Measurements from ENCODE around the gene NRCAM.

Gene NRCAM

DNA sequence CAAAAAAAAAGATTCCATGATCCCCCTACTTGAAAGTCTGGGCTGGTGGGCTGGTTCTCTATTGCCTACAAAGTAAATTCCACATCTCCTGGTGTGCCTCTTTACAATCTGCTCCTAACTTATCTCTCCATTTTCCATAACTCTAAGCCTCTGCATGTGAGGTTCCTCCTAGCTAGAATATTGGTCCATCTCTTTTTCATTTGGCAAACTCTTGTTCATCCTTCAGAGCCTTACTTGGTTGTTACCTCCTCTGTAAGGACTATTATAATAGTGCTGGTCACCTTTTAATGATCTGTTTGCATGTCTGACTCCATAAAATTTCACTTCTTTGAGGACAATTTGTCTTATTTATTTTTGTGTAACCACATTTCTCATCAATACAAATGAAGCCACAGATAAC, 1.6 kb upstream of the NRCAM start:
- peaks cover 97% of the 10 kb centered on the region for H3K27me3 ChIP-seq
- H3K4me1 ChIP-seq (ENCODE audit: control insufficient read depth in 1 of 2, insufficient read depth in 1 of 2, low read depth in 1 of 2, low read length in 1 of 2): peaks cover 4 to 16% of the 10 kb centered on the region in 2 experiments
- no peak overlapping the region for H3K27ac ChIP-seq
- no peaks in the 10 kb centered on the region for H3K36me3 ChIP-seq
- H3K9me3 ChIP-seq: no peaks in the 10 kb centered on the region
- no peak overlapping the region for H3K4me3 ChIP-seq (ENCODE audit: low read depth in 1 of 2, low read length in 1 of 2)
- TF ChIP-seq, protein P1, sequence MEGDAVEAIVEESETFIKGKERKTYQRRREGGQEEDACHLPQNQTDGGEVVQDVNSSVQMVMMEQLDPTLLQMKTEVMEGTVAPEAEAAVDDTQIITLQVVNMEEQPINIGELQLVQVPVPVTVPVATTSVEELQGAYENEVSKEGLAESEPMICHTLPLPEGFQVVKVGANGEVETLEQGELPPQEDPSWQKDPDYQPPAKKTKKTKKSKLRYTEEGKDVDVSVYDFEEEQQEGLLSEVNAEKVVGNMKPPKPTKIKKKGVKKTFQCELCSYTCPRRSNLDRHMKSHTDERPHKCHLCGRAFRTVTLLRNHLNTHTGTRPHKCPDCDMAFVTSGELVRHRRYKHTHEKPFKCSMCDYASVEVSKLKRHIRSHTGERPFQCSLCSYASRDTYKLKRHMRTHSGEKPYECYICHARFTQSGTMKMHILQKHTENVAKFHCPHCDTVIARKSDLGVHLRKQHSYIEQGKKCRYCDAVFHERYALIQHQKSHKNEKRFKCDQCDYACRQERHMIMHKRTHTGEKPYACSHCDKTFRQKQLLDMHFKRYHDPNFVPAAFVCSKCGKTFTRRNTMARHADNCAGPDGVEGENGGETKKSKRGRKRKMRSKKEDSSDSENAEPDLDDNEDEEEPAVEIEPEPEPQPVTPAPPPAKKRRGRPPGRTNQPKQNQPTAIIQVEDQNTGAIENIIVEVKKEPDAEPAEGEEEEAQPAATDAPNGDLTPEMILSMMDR (IDR thresholded peaks at IDR 0.05): no peak

DNA sequence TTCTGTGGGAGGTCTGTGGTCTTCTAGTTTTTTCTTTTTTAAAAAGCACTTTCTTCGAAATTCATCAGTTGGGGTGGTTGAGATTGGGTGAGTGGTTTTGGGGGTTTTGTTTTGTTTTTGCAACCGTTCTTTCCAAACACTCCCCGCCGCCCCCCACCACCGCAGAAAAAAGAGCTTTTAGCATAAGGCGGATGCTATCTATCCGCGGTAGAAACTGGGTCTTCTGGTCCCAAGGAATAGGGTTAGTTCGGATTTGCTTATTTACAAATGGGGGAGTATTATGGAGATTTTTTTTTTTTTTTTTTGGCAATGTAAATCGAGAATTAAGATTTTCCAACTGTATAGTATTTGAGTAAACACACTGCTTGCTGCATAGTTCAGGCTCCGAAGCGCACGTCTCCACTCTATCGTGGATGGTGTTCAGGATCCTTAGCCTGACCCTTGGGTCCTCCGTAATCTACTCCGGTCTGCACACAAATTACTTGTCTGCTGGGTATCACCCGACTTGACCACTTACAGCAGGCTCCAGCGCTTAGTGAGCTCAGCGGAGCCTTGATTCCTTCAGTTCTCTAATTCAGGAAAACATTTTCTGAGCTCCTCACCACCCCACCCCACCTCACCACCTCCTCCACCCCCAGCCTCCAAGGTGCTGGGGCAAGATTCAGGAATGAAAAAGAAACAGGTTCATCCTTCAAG, 757 bp upstream of the NRCAM start:
- no peak overlapping the region for H3K4me3 ChIP-seq (ENCODE audit: low read depth in 1 of 2, low read length in 1 of 2)
- H3K27ac ChIP-seq: no peak overlapping the region
- H3K27me3 ChIP-seq: peaks cover 100% of the 10 kb centered on the region
- H3K4me1 ChIP-seq (ENCODE audit: control insufficient read depth in 1 of 2, insufficient read depth in 1 of 2, low read depth in 1 of 2, low read length in 1 of 2): peaks cover 4 to 16% of the 10 kb centered on the region in 2 experiments
- H3K9me3 ChIP-seq: no peaks in the 10 kb centered on the region
- TF ChIP-seq, protein P1 (IDR thresholded peaks at IDR 0.05): no peak
- H3K36me3 ChIP-seq: no peaks in the 10 kb centered on the region

DNA sequence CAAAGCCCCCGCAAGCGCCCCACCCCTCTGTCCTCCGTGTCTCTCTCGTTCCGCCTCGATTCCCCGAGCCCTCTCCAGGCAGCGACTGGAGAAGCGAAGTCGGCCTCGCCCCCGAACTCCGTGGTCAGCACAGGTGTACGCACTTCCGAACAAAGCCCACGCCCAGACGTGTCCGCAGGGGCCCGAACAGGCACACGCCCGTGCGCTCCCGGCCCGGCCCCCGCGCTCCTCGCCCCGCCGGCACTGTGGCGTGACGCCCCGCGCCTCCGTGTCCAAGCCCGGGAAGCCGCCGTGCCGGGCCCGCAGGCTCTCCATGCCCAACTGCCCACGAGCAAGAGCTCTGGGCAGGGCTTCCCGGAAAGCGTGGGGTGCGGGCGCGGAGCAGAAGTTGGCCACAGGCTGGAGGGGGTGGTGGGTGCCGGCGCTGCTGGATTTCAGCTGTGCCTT, 662 bp downstream of the NRCAM start:
- no peak overlapping the region for H3K4me3 ChIP-seq (ENCODE audit: low read depth in 1 of 2, low read length in 1 of 2)
- H3K9me3 ChIP-seq: no peaks in the 10 kb centered on the region

DNA sequence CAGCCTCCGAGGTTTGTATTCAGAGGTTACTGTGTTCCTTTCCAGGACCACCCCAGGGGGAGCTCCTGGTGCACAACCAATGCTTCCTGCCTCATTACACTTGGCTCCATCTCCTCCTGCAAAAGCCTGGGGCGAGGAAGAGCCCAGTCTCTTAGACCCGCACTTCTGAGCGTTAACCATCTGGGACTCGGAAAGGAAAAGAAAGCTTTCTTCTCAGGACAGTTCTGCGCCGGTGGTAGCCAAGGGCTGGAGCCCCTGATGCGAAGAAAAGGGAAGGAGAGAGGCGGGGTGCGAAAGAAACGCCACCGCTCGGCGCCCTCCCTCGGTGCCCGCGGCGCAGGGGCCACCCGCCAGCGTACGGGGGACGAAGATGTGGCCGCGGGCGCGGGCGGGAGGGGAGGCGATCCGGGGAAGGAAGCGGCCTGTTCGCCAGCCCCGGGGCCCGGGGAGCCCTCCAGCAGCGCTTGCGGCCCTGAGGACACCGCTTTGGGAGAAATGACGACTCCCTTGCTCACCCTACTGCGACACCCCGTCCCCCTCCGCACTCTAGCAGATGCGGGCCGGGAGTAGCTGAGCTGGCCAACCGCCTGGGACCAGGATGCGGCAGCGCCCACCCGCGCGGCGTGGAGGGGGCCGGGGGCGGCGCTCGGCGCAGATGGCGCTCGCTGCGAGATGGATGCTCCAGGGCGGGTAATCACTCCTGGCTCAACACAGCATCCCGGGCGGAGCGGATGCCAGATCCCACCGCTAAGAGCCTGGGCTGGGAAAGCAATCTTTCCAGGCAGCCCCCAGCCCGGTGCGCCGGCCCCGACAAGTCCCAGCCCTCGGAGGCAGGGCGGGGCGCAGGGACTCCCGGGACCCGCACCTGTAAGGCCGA, 1.3 kb downstream of the NRCAM start:
- H3K27ac ChIP-seq: no peak overlapping the region
- peaks cover 100% of the 10 kb centered on the region for H3K27me3 ChIP-seq
- no peaks in the 10 kb centered on the region for H3K36me3 ChIP-seq
- TF ChIP-seq, protein P1 (IDR thresholded peaks at IDR 0.05): no peak
- H3K4me1 ChIP-seq (ENCODE audit: control insufficient read depth in 1 of 2, insufficient read depth in 1 of 2, low read depth in 1 of 2, low read length in 1 of 2): peaks cover 4 to 16% of the 10 kb centered on the region in 2 experiments
- no peaks in the 10 kb centered on the region for H3K9me3 ChIP-seq
- no peak overlapping the region for H3K4me3 ChIP-seq (ENCODE audit: low read depth in 1 of 2, low read length in 1 of 2)

More for the DNA sequence above, 662 bp downstream of the NRCAM start:
- Histone ChIP-seq H3K4me1 (ENCODE audit: control insufficient read depth in 1 of 2, insufficient read depth in 1 of 2, low read depth in 1 of 2, low read length in 1 of 2) (peaks cover 4 to 16% of the 10 kb centered on the region in 2 experiments), H3K36me3 (no peaks in the 10 kb centered on the region), H3K27me3 (peaks cover 100% of the 10 kb centered on the region), H3K27ac (no peak overlapping the region)
- TF ChIP-seq, protein P1 (IDR thresholded peaks at IDR 0.05): no peak

DNA sequence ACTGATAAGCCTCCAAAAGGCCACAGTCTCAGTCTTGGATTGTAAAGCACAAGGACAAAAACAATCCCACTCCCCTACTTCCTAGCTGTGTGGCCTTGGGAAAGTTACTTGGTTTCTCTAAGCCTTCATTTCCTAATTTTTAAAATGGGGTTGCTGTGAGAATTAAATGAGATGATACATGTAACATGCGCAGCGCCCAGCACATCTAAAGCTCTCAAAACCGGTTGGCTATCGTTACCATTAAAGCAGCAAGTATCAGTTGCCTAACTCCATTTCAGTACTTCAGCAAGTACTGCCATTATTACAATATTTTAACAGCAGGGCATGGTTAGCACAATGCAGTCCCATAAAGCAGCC, 1.9 kb downstream of the NRCAM start:
- TF ChIP-seq, protein P1 (IDR thresholded peaks at IDR 0.05): no peak
- Histone ChIP-seq H3K36me3 (no peaks in the 10 kb centered on the region), H3K27me3 (peaks cover 99% of the 10 kb centered on the region), H3K9me3 (no peaks in the 10 kb centered on the region), H3K4me1 (ENCODE audit: control insufficient read depth in 1 of 2, insufficient read depth in 1 of 2, low read depth in 1 of 2, low read length in 1 of 2) (peaks cover 4 to 16% of the 10 kb centered on the region in 2 experiments), H3K27ac (no peak overlapping the region), H3K4me3 (ENCODE audit: low read depth in 1 of 2, low read length in 1 of 2) (no peak overlapping the region)
